Occipital lobe (tissue), 3 donors: ENCODE results near the gene HBA2. TPM values are rescaled to one million over a fixed set of nuclear protein-coding genes. Genes with fewer than 3 reads are reported as not detected.
"Not testable (repeated sequence)": the region's sequence is repeated elsewhere in the genome, so short reads cannot be mapped to it uniquely, and the experiment has no call there.

Experiments
- DNase-seq: peaks from one replicate; lab custom pipeline; 2025; lab: John Stamatoyannopoulos, UW
- small RNA-seq: library from RNA; depleted of rRNA; stranded (forward); fragments of <200 nt; gene quantifications from one replicate; pipeline ENCODE3, GENCODE V24; 2014
- total RNA-seq: library from RNA; depleted of rRNA; stranded (reverse); fragments of >200 nt; gene quantifications from one replicate; pipeline ENCODE4 v1.2.3, GENCODE V29; 2014

The HBA2 gene
- total RNA-seq, 1 donor from 2014 or later, result 614 TPM

- DNase-seq, result no peak
These were observed 21.8 kb downstream of the HBA2 start for GRCh38 chr16:194516-194915.

- no peak for DNase-seq
These were observed 27.7 kb downstream of the HBA2 start for GRCh38 chr16:200388-200787.

GRCh38 chr16:203246-203645, 30.6 kb downstream of the HBA2 start:
- no peak for DNase-seq

GRCh38 chr16:204046-204445, 31.4 kb downstream of the HBA2 start:
- not testable (repeated sequence) for DNase-seq

- not testable (repeated sequence) for DNase-seq
These were observed 36.7 kb downstream of the HBA2 start for GRCh38 chr16:209359-209758.

- DNase-seq, result not testable (repeated sequence)
These were observed 39.0 kb downstream of the HBA2 start for GRCh38 chr16:211631-212180.

- no peak for DNase-seq
These were observed 40.3 kb downstream of the HBA2 start for GRCh38 chr16:212999-213398.

- no peak for DNase-seq
These were observed 47.3 kb downstream of the HBA2 start for GRCh38 chr16:220021-220420.

Small RNA genes within 50 kb of the gene (small RNA-seq; reads per million reads assigned to genes)
- not detected for gene RF00019

Other genes with a start within 250 kb of the HBA2 start
- gene POLR3K, start 119.3 kb upstream of the HBA2 start, total RNA-seq, result 2.8 TPM
- gene SNRNP25, start 119.0 kb upstream of the HBA2 start, total RNA-seq, result 11.4 TPM
- gene RHBDF1, start 100.2 kb upstream of the HBA2 start, total RNA-seq, result 3.0 TPM
- gene MPG, start 94.7 kb upstream of the HBA2 start, total RNA-seq, result 50.7 TPM
- gene NPRL3, start 34.2 kb upstream of the HBA2 start, total RNA-seq, result 6.1 TPM
- 0.31 TPM for gene HBZ, start 20.2 kb upstream of the HBA2 start, total RNA-seq
- gene HBM, start 6.9 kb upstream of the HBA2 start, total RNA-seq, result 15.0 TPM
- gene HBA1, start 3.8 kb downstream of the HBA2 start, total RNA-seq, result 270 TPM
- 5.3 TPM for gene HBQ1, start 7.6 kb downstream of the HBA2 start, total RNA-seq
- 76.4 TPM for gene LUC7L, start 56.6 kb downstream of the HBA2 start, total RNA-seq
- gene FAM234A, start 61.9 kb downstream of the HBA2 start, total RNA-seq, result 20.7 TPM
- 2.8 TPM for gene RGS11, start 103.1 kb downstream of the HBA2 start, total RNA-seq
- 35.9 TPM for gene ARHGDIG, start 107.7 kb downstream of the HBA2 start, total RNA-seq
- gene PDIA2, start 110.3 kb downstream of the HBA2 start, total RNA-seq, result 6.4 TPM
- 18.7 TPM for gene AXIN1, start 179.8 kb downstream of the HBA2 start, total RNA-seq
- 28.1 TPM for gene MRPL28, start 197.7 kb downstream of the HBA2 start, total RNA-seq
- 14.3 TPM for gene PGAP6, start 209.1 kb downstream of the HBA2 start, total RNA-seq
- 15.4 TPM for gene NME4, start 224.3 kb downstream of the HBA2 start, total RNA-seq
- gene DECR2, start 229.0 kb downstream of the HBA2 start, total RNA-seq, result 7.6 TPM